Mammary epithelial cell (primary cell): ENCODE results near the gene STK17B.

Source experiments
- CTCF ChIP-seq, 2 donors: IDR thresholded peaks in 1 of 2; conservative IDR thresholded peaks in 1 of 2; 2 replicates each; pipeline ENCODE4 v1.5.1; 2011 to 2012; ENCODE audit warnings: inconsistent platforms in 2 of 2, low read length in 2 of 2, mild to moderate bottlenecking in 2 of 2, control low read depth in 1 of 2, low read depth in 1 of 2; ENCODE audit not compliant: insufficient read depth in 1 of 2; ENCODE audit errors: extremely low read depth in 1 of 2
- EZH2 ChIP-seq: IDR thresholded peaks from 2 replicates; pipeline ENCODE4 v1.6.1; 2012; ENCODE audit warnings: low read length, inconsistent platforms, borderline replicate concordance

GRCh38 chr2:196131949-196132925 lies 39.1 kb downstream of the STK17B start:
- no peak for TF ChIP-seq CTCF (conservative IDR thresholded peaks at IDR 0.05 in 1 of 2, IDR thresholded peaks at IDR 0.05 in 1 of 2; ENCODE audit: extremely low read depth in 1 of 2, insufficient read depth in 1 of 2, low read depth in 1 of 2, low read length in 2 of 2)
- TF ChIP-seq EZH2 = no peak
